HepG2 (cell line): Measurements from ENCODE around the gene MS4A2.

Experiments used
- AGO2 ChIP-seq: fragments of 200-400 bp; formaldehyde crosslinking; optimal IDR thresholded peaks from 2 replicates; pipeline ENCODE3; 2017; ENCODE audit warnings: mild to moderate bottlenecking, low read depth, low read length, moderate library complexity
- CREM ChIP-seq, 2 experiments: sonication (generic) in 1 of 2; formaldehyde crosslinking in 1 of 2; IDR thresholded peaks; 2 replicates each; pipeline versions ENCODE4 v1.4.0 to v1.6.1; 2016 to 2020; ENCODE audit warnings: antibody characterized with exemption in 1 of 2, mild to moderate bottlenecking in 1 of 2, missing genetic modification reagents in 1 of 2
- CTCF ChIP-seq: sonication (generic); formaldehyde crosslinking; IDR thresholded peaks from 2 replicates; pipeline ENCODE4 v1.5.0; 2020; ENCODE audit warnings: mild to moderate bottlenecking, missing genetic modification reagents, moderate library complexity
- EZH2 ChIP-seq: conservative IDR thresholded peaks from 2 replicates; pipeline ENCODE4 v1.6.1; 2012; ENCODE audit warnings: mild to moderate bottlenecking, low read depth, low read length, moderate library complexity
- REL ChIP-seq: sonication (generic); formaldehyde crosslinking; conservative IDR thresholded peaks from 2 replicates; pipeline ENCODE4 v1.8.0; 2022; ENCODE audit warnings: mild to moderate bottlenecking, missing genetic modification reagents, moderate library complexity
- TCF12 ChIP-seq, 2 experiments: fragments of 450-650 bp in 1 of 2; sonication (generic) in 1 of 2; formaldehyde crosslinking in 1 of 2; IDR thresholded peaks; 2 replicates each; pipeline versions ENCODE4 v1.6.1 to v1.8.0; 2017 to 2022; ENCODE audit warnings: antibody characterized with exemption in 1 of 2, mild to moderate bottlenecking in 1 of 2, missing genetic modification reagents in 1 of 2, moderate library complexity in 1 of 2
- TFDP1 ChIP-seq: IDR thresholded peaks from 2 replicates; pipeline ENCODE4 v1.6.1; 2016; ENCODE audit warnings: missing compliant biosample characterization, missing genetic modification reagents, borderline replicate concordance
- THAP7 ChIP-seq: sonication (generic); formaldehyde crosslinking; IDR thresholded peaks from 2 replicates; pipeline ENCODE4 v1.8.1; 2023; ENCODE audit warnings: mild to moderate bottlenecking, missing genetic modification reagents

GRCh38 chr11:60088364-60088763 lies at the start of gene MS4A2:
- TF ChIP-seq THAP7 (CRISPR knock-in tag) (no peak), EZH2 (no peak), AGO2 (no peak), TCF12 (IDR thresholded peaks at IDR 0.05) (no peak), TCF12 (CRISPR knock-in tag; IDR thresholded peaks at IDR 0.05) (no peak), REL (CRISPR knock-in tag) (no peak), CREM (IDR thresholded peaks at IDR 0.05) (no peak), CREM (CRISPR knock-in tag; IDR thresholded peaks at IDR 0.05) (no peak), TFDP1 (CRISPR knock-in tag) (no peak), CTCF (no peak)
